ENCODE results near the gene EIF4A3. TPM values are rescaled to one million over a fixed set of nuclear protein-coding genes. Genes with fewer than 3 reads are reported as not detected.

The EIF4A3 gene
- total RNA-seq, 1 donor from 2014 or later, result 77.2 TPM

DNA sequence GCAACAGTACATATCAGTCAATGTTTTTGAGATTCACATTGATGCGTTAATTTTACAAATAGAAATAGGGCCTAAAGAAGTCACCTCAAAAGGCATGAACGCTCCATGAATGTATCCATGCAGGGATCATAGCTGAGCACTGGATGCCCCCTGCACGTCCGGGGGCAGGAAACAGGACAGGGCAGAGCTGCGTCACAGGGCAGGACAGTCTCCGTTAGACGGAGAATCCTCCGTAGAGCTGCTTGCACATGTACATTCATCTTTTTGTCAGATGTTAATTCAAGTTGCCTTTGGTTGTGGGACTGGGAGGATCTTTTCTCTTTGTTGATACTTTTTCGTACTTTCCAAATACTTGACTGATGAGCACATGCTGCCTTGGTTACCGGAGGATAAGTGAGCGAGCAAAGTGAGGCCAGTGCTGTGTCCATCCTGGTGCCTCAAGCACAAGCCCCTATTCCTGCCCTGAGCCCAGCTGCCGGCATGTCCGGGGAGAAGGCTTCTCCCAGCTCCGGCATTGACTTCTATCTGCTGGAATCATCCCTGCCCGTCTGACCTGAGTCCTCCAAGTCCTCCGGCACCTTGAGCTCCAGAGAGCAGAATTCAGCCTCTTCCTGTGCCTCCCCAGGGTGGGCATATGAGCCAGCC is 30.5 kb downstream of the EIF4A3 start:
- H3K9me3 Mint-ChIP-seq, result peaks cover 14% of the 10 kb centered on the region
- no peak overlapping the region for H3K27ac Mint-ChIP-seq
- TF ChIP-seq, protein P1, sequence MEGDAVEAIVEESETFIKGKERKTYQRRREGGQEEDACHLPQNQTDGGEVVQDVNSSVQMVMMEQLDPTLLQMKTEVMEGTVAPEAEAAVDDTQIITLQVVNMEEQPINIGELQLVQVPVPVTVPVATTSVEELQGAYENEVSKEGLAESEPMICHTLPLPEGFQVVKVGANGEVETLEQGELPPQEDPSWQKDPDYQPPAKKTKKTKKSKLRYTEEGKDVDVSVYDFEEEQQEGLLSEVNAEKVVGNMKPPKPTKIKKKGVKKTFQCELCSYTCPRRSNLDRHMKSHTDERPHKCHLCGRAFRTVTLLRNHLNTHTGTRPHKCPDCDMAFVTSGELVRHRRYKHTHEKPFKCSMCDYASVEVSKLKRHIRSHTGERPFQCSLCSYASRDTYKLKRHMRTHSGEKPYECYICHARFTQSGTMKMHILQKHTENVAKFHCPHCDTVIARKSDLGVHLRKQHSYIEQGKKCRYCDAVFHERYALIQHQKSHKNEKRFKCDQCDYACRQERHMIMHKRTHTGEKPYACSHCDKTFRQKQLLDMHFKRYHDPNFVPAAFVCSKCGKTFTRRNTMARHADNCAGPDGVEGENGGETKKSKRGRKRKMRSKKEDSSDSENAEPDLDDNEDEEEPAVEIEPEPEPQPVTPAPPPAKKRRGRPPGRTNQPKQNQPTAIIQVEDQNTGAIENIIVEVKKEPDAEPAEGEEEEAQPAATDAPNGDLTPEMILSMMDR (IDR thresholded peaks at IDR 0.05; ENCODE audit: unreplicated experiment), result no peak
- no peak overlapping the region for H3K4me3 Mint-ChIP-seq
- peaks cover 19% of the 10 kb centered on the region for H3K36me3 Mint-ChIP-seq
- H3K27me3 Mint-ChIP-seq (ENCODE audit: low read depth), result no peaks in the 10 kb centered on the region
- peaks cover 2% of the 10 kb centered on the region for H3K4me1 Mint-ChIP-seq
- no peak for DNase-seq (ENCODE audit: low spot score in 2 of 2, unreplicated experiment in 2 of 2)

DNA sequence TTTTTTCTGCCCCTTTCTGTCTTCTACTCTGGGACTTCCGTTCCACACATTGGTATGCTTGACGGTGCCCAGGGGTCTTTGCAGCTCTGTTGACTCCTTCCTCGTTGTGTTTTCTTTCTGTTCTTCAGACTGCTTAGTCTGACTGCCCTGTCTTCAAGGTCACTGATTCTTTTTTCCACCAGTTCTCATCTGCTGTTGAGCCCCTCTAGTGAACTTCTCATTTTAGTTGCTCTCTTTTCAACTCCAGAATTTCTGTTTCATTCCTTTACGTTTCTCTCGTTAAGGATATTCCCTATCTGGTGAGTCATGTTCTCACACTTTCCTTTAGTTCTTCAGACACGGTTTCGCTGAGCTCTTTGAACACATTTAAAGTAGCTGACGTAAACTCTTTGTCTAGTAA is 31.8 kb downstream of the EIF4A3 start:
- Mint-ChIP-seq H3K4me3 (no peak overlapping the region), H3K27ac (no peak overlapping the region), H3K4me1 (peaks cover 5% of the 10 kb centered on the region), H3K36me3 (peaks cover 19% of the 10 kb centered on the region), H3K9me3 (peaks cover 14% of the 10 kb centered on the region), H3K27me3 (ENCODE audit: low read depth) (no peaks in the 10 kb centered on the region)
- DNase-seq (ENCODE audit: low spot score in 2 of 2, unreplicated experiment in 2 of 2), result no peak
- TF ChIP-seq, protein P1 (IDR thresholded peaks at IDR 0.05; ENCODE audit: unreplicated experiment), result no peak

GRCh38 chr17:80114758-80115157 is 32.2 kb downstream of the EIF4A3 start:
- TF ChIP-seq, protein P1 (IDR thresholded peaks at IDR 0.05; ENCODE audit: unreplicated experiment), result no peak
- H3K9me3 Mint-ChIP-seq, result peaks cover 14% of the 10 kb centered on the region
- DNase-seq (ENCODE audit: low spot score in 2 of 2, unreplicated experiment in 2 of 2), result no peak
- H3K4me3 Mint-ChIP-seq, result no peak overlapping the region
- H3K27me3 Mint-ChIP-seq (ENCODE audit: low read depth), result no peaks in the 10 kb centered on the region
- peaks cover 5% of the 10 kb centered on the region for H3K4me1 Mint-ChIP-seq
- no peak overlapping the region for H3K27ac Mint-ChIP-seq
- peaks cover 19% of the 10 kb centered on the region for H3K36me3 Mint-ChIP-seq

- H3K27me3 Mint-ChIP-seq (ENCODE audit: low read depth), result no peaks in the 10 kb centered on the region
- no peak overlapping the region for H3K27ac Mint-ChIP-seq
- H3K9me3 Mint-ChIP-seq, result peaks cover 14% of the 10 kb centered on the region
- H3K36me3 Mint-ChIP-seq, result peaks cover 19% of the 10 kb centered on the region
- peaks cover 5% of the 10 kb centered on the region for H3K4me1 Mint-ChIP-seq
- H3K4me3 Mint-ChIP-seq, result no peak overlapping the region
- DNase-seq (ENCODE audit: low spot score in 2 of 2, unreplicated experiment in 2 of 2), result peak in 1 of 2 experiments; percentile 32
- TF ChIP-seq, protein P1 (IDR thresholded peaks at IDR 0.05; ENCODE audit: unreplicated experiment), result no peak
Observed at GRCh38 chr17:80113033-80113484, 33.9 kb downstream of the EIF4A3 start.

DNA sequence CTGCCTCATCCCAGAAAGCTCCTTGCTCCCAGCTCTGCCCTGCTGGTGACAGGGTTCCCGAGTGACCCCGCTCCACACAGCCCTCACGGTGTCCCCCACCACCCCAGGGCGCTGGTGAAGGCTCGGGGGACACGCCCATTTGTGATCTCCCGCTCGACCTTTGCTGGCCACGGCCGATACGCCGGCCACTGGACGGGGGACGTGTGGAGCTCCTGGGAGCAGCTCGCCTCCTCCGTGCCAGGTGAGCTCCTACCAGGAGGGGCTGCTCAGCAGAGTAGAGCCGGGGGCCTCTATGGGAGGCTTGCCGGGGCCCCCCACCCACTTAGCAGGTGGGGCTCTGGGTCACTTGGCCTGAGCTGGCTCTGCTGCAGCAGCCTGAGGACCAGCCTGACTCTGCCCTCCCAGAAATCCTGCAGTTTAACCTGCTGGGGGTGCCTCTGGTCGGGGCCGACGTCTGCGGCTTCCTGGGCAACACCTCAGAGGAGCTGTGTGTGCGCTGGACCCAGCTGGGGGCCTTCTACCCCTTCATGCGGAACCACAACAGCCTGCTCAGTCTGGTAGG is 34.4 kb downstream of the EIF4A3 start:
- Mint-ChIP-seq H3K36me3 (peaks cover 19% of the 10 kb centered on the region), H3K27ac (no peak overlapping the region), H3K9me3 (peaks cover 14% of the 10 kb centered on the region), H3K27me3 (ENCODE audit: low read depth) (no peaks in the 10 kb centered on the region), H3K4me1 (peaks cover 5% of the 10 kb centered on the region), H3K4me3 (no peak overlapping the region)
- DNase-seq (ENCODE audit: low spot score in 2 of 2, unreplicated experiment in 2 of 2), result peak in 1 of 2 experiments; percentile 37
- TF ChIP-seq, protein P1 (IDR thresholded peaks at IDR 0.05; ENCODE audit: unreplicated experiment), result no peak

Data from mesothelial cell of epicardium (in vitro differentiated cells).